ENCODE data around the gene MS4A3.

- TF ChIP-seq CTCF (IDR thresholded peaks at IDR 0.05) (no peak), POLR2A (IDR thresholded peaks at IDR 0.05) (no peak)
Measured at GRCh38 chr11:60056349-60056969, at the start of gene MS4A3.
